Measurements from ENCODE around the gene SUCLA2.

- TF ChIP-seq EZH2 (IDR thresholded peaks at IDR 0.05) (no peak), ATF3 (IDR thresholded peaks at IDR 0.05) (no peak)
- TF ChIP-seq, protein P1, sequence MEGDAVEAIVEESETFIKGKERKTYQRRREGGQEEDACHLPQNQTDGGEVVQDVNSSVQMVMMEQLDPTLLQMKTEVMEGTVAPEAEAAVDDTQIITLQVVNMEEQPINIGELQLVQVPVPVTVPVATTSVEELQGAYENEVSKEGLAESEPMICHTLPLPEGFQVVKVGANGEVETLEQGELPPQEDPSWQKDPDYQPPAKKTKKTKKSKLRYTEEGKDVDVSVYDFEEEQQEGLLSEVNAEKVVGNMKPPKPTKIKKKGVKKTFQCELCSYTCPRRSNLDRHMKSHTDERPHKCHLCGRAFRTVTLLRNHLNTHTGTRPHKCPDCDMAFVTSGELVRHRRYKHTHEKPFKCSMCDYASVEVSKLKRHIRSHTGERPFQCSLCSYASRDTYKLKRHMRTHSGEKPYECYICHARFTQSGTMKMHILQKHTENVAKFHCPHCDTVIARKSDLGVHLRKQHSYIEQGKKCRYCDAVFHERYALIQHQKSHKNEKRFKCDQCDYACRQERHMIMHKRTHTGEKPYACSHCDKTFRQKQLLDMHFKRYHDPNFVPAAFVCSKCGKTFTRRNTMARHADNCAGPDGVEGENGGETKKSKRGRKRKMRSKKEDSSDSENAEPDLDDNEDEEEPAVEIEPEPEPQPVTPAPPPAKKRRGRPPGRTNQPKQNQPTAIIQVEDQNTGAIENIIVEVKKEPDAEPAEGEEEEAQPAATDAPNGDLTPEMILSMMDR (IDR thresholded peaks at IDR 0.05 in 2 of 3, conservative IDR thresholded peaks at IDR 0.05 in 1 of 3; ENCODE audit: borderline replicate concordance in 1 of 3, insufficient read depth in 1 of 3, low read depth in 2 of 3, low read length in 2 of 3), result no peak
Measured at GRCh38 chr13:47896546-47896945, 104.5 kb downstream of the SUCLA2 start.
